Stimulated activated CD8-positive, alpha-beta memory T cell treated with anti-CD3 and anti-CD28 coated beads, Interleukin-12 subunit alpha, Interleukin-12 subunit beta, amount 100 ng/mL, for 1 hour (primary cell): ENCODE data around the gene MOV10L1.

Experiments
- DNase-seq: peaks from one replicate; pipeline ENCODE4 v3.0.0-alpha.2; 2020; ENCODE audit warnings: low read depth

The MOV10L1 gene

DNA sequence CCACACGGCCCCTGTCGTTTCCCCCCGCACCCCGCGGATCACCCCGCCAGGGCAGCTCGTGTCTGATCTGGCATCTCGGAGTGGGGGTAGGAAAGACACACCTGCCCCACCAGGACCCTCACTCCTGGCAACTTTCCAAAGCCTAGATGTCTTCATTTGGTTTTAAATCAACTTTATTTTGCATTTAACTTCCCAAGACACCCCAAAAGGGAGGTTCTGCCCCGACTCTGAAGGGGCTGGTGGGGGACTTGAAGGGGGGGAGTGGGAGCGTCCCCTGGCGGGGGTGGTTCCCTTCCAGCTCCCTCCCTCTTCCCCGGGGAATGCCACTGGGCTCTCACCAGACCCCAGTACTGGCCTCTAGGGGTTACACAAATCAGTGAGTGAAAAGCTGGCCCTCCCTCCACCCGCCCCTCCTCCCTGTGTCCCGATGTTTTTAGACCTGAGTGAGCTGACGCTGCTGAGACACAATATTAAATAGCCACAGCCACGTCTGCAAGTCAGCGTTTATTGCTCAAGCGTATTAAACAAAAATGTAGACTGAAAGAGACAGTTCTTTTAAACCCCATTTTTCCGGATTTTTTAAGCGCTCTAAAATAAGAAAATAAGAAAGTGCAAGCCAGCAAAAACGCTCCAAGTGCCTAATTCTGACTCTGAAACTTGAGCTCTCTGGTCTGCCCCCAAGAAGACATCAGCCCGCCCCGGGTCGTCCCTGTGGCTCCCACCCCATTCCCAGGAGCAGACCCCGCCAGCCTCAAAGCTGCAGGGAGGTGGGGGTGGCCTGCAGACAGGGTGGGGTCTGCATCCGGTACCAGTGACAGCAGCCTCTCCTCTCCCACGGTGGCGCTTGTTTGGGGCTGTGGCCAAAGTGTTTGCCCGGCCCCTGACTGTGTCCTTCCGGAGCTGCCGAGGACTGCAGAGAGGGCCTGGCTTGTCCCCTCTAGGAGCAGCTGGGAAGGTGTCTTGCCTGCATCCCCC, 30.6 kb upstream of the MOV10L1 start:
- DNase-seq: no peak

DNA sequence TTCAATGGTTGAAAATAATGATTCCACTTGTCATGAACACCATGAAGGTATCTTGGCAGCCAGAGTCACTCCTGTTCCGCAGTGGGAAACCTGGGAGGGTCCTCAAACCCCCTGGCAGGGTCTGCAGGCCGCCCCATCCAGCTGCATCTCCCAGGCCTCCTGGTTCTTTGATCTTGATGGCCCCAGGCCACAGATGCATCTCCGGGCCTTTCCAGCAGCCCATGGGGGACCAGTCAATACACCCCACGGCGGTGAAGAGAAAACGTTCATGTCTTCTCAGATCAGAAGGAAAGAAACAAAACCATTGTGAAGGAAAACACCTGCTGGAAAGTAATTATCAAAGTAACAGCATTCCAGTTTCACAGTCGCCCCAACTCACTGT, 29.9 kb upstream of the MOV10L1 start:
- DNase-seq: no peak

DNA sequence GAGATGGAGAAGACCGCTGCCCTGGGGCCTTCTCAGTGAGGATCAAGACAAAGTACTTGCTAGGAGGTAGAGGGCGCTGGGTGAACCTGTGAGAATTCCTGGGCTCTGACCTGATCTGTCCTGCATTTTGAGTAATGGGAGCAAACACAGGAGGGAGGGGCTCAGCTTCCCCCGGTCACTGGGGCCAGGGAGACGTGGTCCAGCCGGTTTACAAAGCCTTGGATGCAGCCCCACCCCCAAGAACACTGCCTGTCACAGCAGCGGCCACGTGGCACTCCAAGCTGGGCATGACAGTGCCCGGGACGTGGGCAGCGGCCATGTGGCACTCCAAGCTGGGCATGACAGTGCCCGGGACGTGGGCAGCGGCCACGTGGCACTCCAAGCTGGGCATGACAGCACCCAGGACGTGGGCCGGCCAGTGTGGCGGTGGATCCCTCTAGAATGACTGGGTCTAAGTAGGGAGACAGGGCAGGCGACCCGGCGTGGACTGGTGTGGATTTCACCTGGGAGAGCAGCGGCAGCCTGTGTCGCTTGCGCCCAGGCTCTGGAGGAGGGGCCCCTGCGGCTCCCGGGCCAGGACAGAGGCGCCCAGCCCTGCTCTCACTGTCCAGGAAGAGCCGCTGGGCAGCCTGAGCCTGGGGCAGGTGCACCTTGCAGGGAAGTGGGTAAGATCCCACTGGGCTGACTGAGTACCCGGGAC, 29.2 kb upstream of the MOV10L1 start:
- DNase-seq: no peak

DNA sequence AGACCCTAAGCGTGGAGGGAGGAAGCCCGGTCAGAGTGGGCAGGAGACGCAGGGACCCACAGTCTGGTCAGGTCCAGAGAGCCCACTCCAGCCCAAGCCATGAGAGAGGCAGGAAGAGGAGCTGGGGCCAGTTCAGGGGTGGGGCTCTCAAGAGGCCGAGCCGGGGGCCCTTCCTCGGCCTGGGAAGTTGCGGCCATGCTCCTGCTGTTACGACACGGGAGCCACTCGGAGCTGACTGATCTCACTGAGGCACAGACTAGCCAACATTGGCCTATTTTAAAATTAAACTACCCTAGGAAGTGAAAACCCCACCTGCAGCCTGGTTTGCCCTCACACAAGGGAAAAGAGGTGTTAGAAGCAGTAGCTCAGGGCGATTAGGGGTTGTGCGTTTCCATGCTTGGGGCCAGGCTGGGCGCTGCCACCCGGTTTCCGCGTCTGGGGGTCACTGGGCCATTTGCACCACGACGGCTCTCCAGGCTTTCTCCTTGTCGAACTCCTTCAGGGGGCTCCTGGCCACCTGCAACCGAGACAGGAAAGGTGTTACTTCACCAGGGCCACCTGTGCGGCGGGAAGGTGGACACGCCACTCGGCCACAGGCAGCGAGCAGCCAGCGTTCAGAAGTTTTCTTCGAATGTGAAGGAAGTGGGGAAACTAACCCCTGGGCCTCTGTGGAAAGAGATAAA, 28.5 kb upstream of the MOV10L1 start:
- no peak for DNase-seq

DNA sequence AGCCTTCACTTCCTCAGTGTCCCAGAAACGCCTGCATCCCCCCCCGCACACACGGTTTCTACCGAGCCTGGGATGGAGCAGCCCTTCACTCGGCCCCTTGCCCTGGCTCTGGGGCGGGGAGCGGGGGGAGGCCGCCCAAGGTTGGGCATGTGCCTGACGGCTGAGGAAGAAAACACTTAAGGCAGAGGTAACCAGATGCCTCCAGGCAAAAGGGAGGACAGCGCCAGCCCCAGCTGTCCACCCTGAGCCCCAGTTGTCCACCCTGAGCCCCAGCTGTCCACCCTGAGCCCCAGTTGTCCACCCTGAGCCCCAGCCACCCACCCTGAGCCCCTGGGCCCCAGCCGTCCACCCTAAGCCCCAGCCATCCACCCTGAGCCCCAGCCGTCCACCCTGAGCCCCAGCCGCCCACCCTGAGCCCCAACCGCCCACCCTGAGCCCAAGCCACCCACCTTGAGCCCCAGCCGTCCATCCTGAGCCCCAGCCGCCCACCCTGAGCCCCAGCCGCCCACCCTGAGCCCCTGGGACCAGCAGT, 27.9 kb upstream of the MOV10L1 start:
- DNase-seq: no peak

DNA sequence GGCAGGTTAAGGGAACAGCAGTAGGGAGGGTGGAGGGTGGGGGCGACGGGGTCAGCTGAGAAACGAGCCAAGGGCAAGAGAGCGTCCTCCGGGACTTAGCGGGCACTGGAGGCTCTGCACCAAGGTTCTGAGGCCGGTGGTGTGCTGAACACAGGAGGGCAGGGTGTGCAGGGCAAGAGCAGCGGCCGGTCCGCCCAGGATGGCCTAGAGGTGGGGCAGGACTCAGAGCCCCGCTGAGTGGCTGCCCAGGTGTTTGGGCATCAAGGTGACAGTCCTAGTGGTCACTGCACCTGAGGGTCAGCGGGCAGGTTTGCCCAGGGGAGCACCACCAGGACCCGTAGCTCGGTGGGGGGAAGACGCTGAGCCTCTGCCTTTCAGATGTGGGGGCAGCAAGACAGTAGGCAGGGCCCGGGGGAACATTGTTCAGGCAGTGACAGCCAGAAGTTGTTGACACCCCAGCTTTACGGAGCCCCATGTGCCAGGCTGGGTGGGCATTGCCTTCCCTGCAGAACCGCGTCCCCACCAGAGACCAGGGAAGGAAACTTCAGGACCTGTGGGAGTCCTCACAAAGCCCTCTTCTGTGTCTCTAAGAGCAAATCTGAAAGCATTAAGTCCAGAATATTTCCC, 27.2 kb upstream of the MOV10L1 start:
- DNase-seq: no peak

DNA sequence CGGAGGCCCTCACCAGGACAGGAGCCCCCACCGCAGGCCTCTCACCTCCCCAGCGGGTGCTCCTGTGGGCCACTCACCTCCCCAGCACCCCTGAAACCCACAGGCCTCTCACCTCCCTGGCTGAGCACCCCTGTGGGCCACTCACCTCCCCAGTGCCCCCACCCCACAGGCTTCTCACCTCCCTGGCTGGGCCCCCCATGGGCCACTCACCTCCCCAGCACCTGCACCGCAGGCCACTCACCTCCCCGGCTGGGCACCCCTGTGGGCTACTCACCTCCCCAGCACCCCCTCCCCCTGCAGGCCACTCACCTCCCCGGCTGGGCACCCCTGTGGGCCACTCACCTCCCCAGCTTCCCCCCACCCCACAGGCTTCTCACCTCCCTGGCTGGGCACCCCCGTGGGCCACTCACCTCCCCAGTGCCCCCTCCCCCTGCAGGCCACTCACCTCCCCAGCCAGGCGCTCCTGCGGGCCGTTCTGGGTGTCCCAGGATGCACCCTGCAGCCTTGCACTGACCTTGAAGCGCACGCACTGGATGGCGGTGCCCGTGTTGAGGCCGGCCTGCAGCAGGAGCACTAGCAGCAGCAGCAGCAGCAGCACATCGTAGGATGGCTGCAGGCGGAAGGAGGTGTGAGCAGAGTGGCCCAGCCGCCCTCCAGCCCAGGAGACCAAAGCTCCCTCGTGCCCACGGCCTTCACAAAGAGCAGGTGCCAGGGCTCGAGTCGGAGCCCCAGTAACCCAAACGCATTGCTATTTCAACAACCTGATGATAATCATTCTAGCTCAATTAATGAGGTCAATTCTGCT, 26.0 kb upstream of the MOV10L1 start:
- no peak for DNase-seq

DNA sequence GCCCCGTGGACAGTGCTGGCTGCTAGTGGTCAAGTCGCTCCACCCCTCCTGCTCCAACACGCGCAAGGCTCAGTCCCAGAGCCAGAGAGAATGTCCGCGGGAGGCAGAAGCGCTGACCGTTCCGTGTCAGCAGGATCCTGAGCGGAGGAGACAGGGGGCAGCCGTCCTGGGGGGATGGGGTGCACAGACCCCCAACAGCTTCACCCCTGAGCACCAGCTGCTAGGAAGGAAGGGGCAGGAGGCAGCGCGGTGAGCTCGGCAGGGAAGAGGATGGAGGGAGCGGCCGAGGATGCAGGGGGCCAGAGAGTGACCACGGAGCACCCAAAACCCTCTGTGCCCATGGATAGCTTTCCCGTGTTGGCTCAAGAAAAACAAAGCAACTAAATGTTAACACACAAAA, 25.4 kb upstream of the MOV10L1 start:
- DNase-seq: no peak

DNA sequence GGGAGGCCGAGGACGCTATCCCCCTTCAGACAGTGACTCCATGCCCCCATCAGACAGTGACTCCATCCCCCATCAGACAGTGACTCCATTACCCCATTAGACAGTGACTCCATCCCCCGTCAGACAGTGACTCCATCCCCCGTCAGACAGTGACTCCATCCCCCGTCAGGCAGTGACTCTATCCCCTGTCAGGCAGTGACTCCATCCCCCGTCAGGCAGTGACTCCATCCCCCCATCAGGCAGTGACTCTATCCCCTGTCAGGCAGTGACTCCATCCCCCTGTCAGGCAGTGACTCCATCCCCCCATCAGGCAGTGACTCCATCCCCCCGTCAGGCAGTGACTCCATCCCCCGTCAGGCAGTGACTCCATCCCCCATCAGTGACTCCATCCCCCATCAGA, 22.6 kb upstream of the MOV10L1 start:
- no peak for DNase-seq

DNA sequence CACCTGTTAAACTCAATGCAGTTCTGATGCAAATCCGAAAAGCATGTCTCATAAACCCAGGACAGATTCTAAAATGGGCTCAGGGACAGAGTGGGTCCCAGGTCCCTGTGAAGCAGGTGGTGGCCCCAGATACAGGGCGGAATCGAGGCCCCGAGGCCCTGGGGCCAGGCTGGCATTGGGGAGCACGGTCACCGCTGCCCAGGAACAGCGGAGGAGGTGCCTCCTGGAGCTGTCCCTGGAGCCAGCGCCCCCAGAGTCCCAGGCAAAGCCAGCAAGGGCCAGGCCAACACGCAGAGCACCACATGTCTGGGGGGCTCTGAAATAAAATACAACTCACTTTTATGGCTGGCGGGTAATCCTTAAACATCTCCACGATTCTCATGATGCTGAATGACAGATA, 21.7 kb upstream of the MOV10L1 start:
- no peak for DNase-seq

DNA sequence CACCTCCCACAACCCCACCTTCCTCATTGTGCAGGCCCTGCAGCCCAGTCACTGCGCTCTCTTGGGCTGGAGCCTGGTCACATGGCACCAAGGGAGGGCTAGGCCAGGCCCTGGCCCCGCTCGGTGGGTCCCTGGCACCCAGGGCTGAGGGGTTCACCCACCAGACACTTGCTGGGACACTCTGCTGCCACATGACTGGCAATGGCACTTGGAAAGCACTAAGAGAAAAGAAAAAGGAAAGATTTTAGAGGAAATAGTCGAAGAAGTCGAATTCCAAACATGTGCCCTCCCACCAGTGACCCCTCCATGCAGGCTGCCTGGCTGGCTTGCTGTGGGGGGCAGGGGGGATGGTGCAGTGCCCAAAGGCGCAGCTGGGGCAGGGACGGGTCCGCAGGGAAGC, 19.4 kb upstream of the MOV10L1 start:
- no peak for DNase-seq

DNA sequence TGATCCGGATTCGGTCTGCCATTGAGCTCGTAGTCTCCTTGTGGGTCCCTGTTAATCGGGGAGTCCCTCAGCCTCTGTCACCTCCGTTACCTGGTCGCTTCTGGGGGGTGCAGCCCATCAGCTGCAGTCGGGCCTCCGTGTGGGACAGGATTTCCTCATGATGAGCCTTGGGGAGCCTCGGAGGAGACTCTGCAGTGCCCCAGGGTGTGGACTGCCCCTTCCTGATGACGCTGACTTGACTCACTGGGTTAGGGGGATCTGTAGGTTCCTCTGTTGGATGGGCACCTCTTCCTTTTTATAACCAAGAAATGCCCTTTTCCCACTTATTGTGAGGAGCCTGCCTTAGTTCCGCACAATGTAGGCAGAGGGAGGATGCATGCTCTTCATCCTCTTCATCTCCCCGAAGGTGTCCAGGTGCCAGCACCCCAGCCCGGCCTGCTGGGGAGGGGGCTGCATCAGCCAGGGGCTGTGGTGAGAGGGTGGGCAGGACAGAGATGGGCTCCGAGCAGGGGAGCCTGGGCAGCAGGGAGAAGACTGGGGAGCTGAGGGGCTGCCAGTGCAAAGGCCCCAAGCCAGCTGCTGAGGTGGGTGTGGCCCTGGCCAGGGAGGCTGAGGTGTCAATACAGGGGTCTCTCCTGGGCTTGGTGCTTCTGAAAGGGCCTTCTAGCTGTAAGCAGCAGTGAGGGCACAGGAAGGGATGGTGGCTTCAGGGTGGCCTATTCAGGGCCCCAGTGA, 18.2 kb upstream of the MOV10L1 start:
- DNase-seq: no peak

DNA sequence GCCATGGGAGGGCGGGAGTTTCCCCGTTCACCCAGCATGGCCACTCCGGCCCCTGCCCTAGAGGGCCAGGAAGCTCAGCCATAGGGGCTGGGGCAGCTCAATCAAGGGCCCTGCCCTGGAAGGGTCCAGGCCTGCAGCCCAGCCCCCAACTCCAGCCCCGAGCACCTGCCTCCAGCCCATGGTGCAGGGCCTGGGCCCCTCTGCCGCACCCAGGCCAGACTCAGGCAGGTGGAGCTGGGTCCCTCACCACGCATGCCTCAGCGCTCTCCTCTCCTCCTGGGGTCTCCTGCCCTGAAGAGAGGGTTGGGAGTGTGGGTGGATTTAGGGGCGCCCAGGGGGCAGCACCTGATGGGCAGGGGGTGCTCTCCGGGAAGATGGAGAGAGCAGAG, 17.6 kb upstream of the MOV10L1 start:
- DNase-seq: no peak

DNA sequence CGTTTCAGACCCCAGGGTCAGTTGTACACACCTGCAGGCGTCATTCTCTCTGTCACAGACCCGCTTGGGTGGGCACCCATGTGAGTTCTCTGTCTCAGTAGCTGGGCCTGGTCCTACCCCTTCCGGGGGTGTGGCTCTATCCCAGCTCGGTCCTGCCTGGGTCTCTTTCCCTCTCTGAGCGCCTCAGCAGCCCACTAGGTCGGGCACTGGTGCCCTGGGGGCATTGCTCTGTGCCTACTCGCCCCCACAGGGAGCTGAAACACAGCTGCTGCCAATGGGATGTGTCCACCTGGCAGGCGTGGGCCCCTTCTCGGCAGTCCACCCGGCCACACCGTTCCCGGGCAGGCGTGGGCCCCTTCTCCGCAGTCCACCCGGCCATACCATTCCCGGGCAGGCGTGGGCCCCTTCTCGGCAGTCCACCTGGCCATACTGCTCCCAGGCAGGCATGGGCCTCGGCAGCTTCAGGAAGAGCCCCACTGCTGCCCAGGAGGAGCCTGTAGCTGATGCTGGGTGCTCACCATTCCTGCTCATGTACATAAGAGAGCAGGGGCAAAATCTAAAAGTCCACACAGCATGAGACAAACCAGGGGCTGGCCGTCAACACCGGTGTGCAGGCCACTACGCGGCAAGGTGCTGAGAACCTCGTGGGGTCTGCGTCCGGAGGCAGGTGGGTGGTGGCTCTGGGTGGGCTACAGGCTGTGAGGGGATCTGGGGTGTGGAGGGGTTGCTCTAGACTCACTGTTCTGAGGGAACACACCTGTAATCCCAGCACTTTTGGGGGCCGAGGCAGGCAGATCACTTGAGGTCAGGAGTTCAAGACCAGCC, 16.9 kb upstream of the MOV10L1 start:
- no peak for DNase-seq

DNA sequence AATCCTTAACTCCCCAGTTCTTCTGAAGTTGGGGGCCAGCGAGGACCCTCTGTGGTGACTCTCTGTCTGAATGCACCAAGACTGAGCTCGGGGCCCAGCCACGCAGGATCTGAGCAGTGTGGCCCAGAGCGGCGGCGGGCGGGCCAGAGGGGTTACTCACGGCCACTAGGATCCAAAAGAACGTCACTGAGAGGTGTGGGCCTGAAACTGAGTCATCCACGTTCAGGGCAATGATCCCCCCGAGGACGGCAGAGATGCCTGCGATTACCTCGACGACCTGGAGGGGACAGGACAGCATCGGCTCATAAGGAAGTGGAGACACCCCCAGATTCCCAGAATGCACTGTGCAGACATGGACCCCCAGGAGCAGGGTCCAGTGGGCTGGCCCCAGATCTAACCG, 15.8 kb upstream of the MOV10L1 start:
- DNase-seq: no peak

DNA sequence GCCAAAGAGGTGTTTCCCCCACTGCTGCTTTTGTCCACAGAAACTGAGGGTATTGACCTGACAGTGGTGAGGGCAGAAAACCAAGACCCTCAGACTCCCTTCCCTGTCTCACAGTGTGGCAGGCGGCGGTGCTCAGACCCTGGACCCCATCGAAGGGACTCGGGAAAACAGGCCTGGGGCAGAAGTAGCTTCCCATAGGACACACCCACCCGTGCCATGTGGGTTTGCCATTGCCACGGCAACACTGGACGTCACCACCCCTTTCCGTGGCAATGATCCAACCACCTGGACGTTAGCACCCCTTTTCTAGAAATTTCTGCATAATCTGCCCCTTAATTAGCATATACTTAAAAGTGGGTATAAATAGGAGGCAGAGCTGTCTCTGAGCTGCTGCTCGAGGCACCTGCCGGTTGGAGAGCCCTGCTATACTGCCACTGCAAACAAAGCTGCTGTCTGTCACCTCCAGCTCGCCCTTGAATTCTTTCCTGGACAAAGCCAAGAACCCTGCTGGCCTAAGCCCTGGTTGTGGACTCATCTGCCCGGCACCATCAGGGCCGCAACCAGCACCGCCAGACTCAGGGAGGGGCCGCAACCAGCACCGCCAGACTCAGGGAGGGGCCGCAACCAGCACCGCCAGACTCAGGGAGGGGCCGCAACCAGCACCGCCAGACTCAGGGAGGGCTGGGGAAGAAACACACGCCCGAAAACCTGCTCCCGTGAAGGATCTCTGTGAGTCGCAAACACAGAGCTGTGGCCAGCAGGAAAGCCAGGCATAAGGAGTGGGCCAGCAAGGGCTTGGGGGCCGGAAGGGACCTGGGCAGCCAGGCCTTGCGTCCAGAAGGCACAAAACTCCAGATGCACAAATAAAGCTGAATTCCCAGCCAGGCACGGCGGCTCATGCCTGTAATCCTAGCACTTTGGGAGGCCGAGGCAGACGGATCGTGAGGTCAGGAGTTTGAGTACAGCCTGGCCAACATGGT, 15.0 kb upstream of the MOV10L1 start:
- DNase-seq: no peak

DNA sequence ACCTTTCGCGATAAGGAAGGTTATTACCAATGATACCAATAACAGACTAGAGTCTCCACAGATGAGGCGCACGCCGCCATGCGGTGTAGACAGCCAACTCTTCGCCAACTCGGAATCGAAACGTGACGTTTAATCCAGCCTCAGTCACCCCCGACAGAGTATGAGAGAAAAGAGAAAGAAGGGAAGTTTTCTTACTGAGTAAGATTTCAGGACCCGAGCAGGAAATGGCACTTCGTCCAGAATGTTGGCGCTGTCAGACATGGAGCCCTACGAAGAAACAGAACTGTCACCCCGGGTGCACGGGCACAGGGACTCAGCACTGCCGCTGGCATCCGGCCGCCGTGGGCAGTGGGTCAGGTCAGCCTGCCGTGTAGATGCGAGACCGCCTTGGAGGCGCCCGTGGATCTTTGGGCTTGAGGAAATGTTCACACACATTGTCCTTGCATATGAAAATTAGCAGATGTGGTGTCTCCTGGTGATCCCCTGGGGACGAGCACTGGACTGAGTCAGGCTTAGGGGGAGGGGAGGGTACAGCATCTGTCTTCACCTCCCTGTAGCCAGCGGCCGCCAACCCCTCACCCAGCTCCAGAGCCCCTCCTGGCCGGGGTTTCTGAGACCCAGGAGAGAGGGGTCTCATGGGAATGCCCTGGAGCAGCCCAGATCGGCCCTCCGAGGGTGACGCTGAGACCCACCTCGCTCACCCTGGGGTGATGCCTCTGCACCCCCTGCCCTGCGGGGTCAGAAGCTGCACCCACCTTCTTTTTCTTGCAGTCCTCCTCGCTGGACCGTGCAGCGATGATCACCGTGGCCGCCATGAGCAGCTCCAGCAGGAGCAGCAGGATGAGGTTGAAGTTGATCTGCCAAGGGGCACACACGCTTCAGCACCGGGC, 12.9 kb upstream of the MOV10L1 start:
- DNase-seq: no peak
